ENCODE data around the gene SPECC1. TPM values are rescaled to one million over a fixed set of nuclear protein-coding genes. Genes with fewer than 3 reads are reported as not detected.

The SPECC1 gene
- total and polyA plus RNA-seq, 2 donors (not counting 3 experiments of a cell fraction or from before 2014, with no cell fraction given): 5.3 to 20.4 TPM

GRCh38 chr17:20087538-20088250, 78.5 kb downstream of the SPECC1 start:
- no peaks in the 10 kb centered on the region for H3K27me3 ChIP-seq (ENCODE audit: control insufficient read depth in 2 of 2, insufficient read depth in 2 of 2, low read length in 2 of 2)
- H3K27ac ChIP-seq (ENCODE audit: insufficient read depth, low read depth, low read length): no peak overlapping the region
- H3K79me2 ChIP-seq (ENCODE audit: control insufficient read depth, insufficient read depth, low read length): no peaks in the 10 kb centered on the region
- no peaks in the 10 kb centered on the region for H3K4me1 ChIP-seq (ENCODE audit: control insufficient read depth, extremely low read depth, insufficient read depth, low read length)
- DNase-seq (ENCODE audit: low read depth, low spot score) (no peak), FAIRE-seq (no peak)
- no peaks in the 10 kb centered on the region for H3K9me3 ChIP-seq (replicated peaks; ENCODE audit: control insufficient read depth, insufficient read depth, low read length)
- no peak overlapping the region for H3K9ac ChIP-seq (replicated peaks; ENCODE audit: extremely low read depth, insufficient read depth, low read length)
- no TSS peak for BruUV-seq (replicated peaks)
- H3K36me3 ChIP-seq (ENCODE audit: control insufficient read depth in 2 of 2, extremely low read depth in 1 of 2, insufficient read depth in 2 of 2, low read length in 2 of 2): no peaks in the 10 kb centered on the region
- no peaks in the 10 kb centered on the region for H3K9me1 ChIP-seq (replicated peaks; ENCODE audit: control insufficient read depth, extremely low read depth, insufficient read depth, low read length)
- H2AFZ ChIP-seq (ENCODE audit: low read depth, low read length): no peak overlapping the region
- intact Hi-C loops (cut with micrococcal nuclease): no loop called here
- dilution Hi-C loops (cut with MboI; ENCODE audit: extremely low pct_ligation_motif_present, low sequenced_read_pairs): no loop called here
- H3K4me2 ChIP-seq (ENCODE audit: insufficient read depth, low read length): no peak overlapping the region
- TF ChIP-seq MYC (IDR thresholded peaks at IDR 0.05; ENCODE audit: low read depth, low read length): no peak
- CTCF ChIA-PET: no interaction called here
- no peak overlapping the region for H3K4me3 ChIP-seq (replicated peaks in 1 of 3; ENCODE audit: insufficient read depth in 1 of 3, low read depth in 1 of 3, low read length in 3 of 3)
- H4K20me1 ChIP-seq (replicated peaks; ENCODE audit: control insufficient read depth, extremely low read depth, insufficient read depth, low read length): no peaks in the 10 kb centered on the region
- POLR2A ChIA-PET: no interaction called here

- FAIRE-seq: no peak
- H3K4me2 ChIP-seq (ENCODE audit: insufficient read depth, low read length): no peak overlapping the region
- intact Hi-C loops (cut with micrococcal nuclease): no loop called here
Measured at GRCh38 chr17:20089756-20090547, 80.8 kb downstream of the SPECC1 start.

More at GRCh38 chr17:20089756-20090547, 80.8 kb downstream of the SPECC1 start:
- ChIA-PET POLR2A (no interaction called here), CTCF (interaction anchor here (1.6 kb wide), 2 partner anchors 46 to 97 kb away, joined by 3 to 5 read pairs; no protein-coding TSS in a partner anchor)
- TF ChIP-seq CTCF (IDR thresholded peaks at IDR 0.05; ENCODE audit: extremely low read depth in 1 of 2, insufficient read depth in 1 of 2, low read depth in 1 of 2, low read length in 2 of 2): no peak
- no peak for TF ChIP-seq EZH2 (IDR thresholded peaks at IDR 0.05; ENCODE audit: borderline replicate concordance, low read depth, low read length, severe bottlenecking)
- no peak for TF ChIP-seq POLR2A (IDR thresholded peaks at IDR 0.05; ENCODE audit: low read depth, low read length)
- no peak for TF ChIP-seq MYC (IDR thresholded peaks at IDR 0.05; ENCODE audit: low read depth, low read length)
- TF ChIP-seq POLR2AphosphoS5 (IDR thresholded peaks at IDR 0.05; ENCODE audit: insufficient read depth, low read depth, low read length): no peak
- no peak for TF ChIP-seq JUN (IDR thresholded peaks at IDR 0.05; ENCODE audit: borderline replicate concordance, insufficient read depth, insufficient read length, low read depth)
- TF ChIP-seq MAX (IDR thresholded peaks at IDR 0.05; ENCODE audit: insufficient read depth, insufficient read length): no peak
- no peak for TF ChIP-seq FOS (IDR thresholded peaks at IDR 0.05; ENCODE audit: borderline replicate concordance, insufficient read depth, low read length)
- no peak for TF ChIP-seq GATA2 (IDR thresholded peaks at IDR 0.05; ENCODE audit: insufficient read depth, insufficient read length, low read depth, low read length)
- H3K9me1 ChIP-seq (replicated peaks; ENCODE audit: control insufficient read depth, extremely low read depth, insufficient read depth, low read length): no peaks in the 10 kb centered on the region
- H2AFZ ChIP-seq (ENCODE audit: low read depth, low read length): no peak overlapping the region
- no peaks in the 10 kb centered on the region for H3K36me3 ChIP-seq (ENCODE audit: control insufficient read depth in 2 of 2, extremely low read depth in 1 of 2, insufficient read depth in 2 of 2, low read length in 2 of 2)
- H3K27me3 ChIP-seq (ENCODE audit: control insufficient read depth in 2 of 2, insufficient read depth in 2 of 2, low read length in 2 of 2): peaks cover 2 to 4% of the 10 kb centered on the region in 2 experiments
- no TSS peak for BruUV-seq (replicated peaks)
- H3K9me3 ChIP-seq (replicated peaks; ENCODE audit: control insufficient read depth, insufficient read depth, low read length): no peaks in the 10 kb centered on the region
- dilution Hi-C loops (cut with MboI; ENCODE audit: extremely low pct_ligation_motif_present, low sequenced_read_pairs): no loop called here
- no peak overlapping the region for H3K4me3 ChIP-seq (replicated peaks in 1 of 3; ENCODE audit: insufficient read depth in 1 of 3, low read depth in 1 of 3, low read length in 3 of 3)
- no peaks in the 10 kb centered on the region for H3K79me2 ChIP-seq (ENCODE audit: control insufficient read depth, insufficient read depth, low read length)
- no peaks in the 10 kb centered on the region for H3K4me1 ChIP-seq (ENCODE audit: control insufficient read depth, extremely low read depth, insufficient read depth, low read length)
- H3K9ac ChIP-seq (replicated peaks; ENCODE audit: extremely low read depth, insufficient read depth, low read length): no peak overlapping the region
- no peak for DNase-seq (ENCODE audit: low read depth, low spot score)
- H4K20me1 ChIP-seq (replicated peaks; ENCODE audit: control insufficient read depth, extremely low read depth, insufficient read depth, low read length): no peaks in the 10 kb centered on the region
- H3K27ac ChIP-seq (ENCODE audit: insufficient read depth, low read depth, low read length): no peak overlapping the region
